NCI-H526 treated with DMSO at 0.1 percent for 48 hours (cell line): ENCODE measurements around the gene STAC.
"Not testable (repeated sequence)": the region's sequence is repeated elsewhere in the genome, so short reads cannot be mapped to it uniquely, and the experiment has no call there.

Source experiments
- DNase-seq: peaks from one replicate; lab custom pipeline; 2025; lab: John Stamatoyannopoulos, UW

The STAC gene

GRCh38 chr3:36480911-36481648 is 100.8 kb downstream of the STAC start:
- DNase-seq = no peak

GRCh38 chr3:36482256-36482655 is 102.0 kb downstream of the STAC start:
- no peak for DNase-seq

- no peak for DNase-seq
These were observed 102.6 kb downstream of the STAC start for GRCh38 chr3:36482880-36483279.

- no peak for DNase-seq
These were observed 103.4 kb downstream of the STAC start for GRCh38 chr3:36483709-36484108.

- no peak for DNase-seq
These were observed 104.1 kb downstream of the STAC start for GRCh38 chr3:36484386-36484785.

GRCh38 chr3:36486009-36486795 is 105.9 kb downstream of the STAC start:
- DNase-seq = no peak

- DNase-seq = no peak
These were observed 107.3 kb downstream of the STAC start for GRCh38 chr3:36487616-36488015.

GRCh38 chr3:36488077-36488789 is 107.9 kb downstream of the STAC start:
- DNase-seq = peak; percentile 60

- DNase-seq = no peak
These were observed 108.8 kb downstream of the STAC start for GRCh38 chr3:36489101-36489500.

GRCh38 chr3:36489679-36490425 is 109.5 kb downstream of the STAC start:
- no peak for DNase-seq

- no peak for DNase-seq
These were observed 112.7 kb downstream of the STAC start for GRCh38 chr3:36493051-36493450.

- no peak for DNase-seq
These were observed 114.3 kb downstream of the STAC start for GRCh38 chr3:36494461-36495109.

- DNase-seq = no peak
These were observed 116.7 kb downstream of the STAC start for GRCh38 chr3:36496684-36497633.

GRCh38 chr3:36500053-36500452 is 119.7 kb downstream of the STAC start:
- not testable (repeated sequence) for DNase-seq

- no peak for DNase-seq
These were observed 121.3 kb downstream of the STAC start for GRCh38 chr3:36501616-36502015.

- DNase-seq = no peak
These were observed 125.1 kb downstream of the STAC start for GRCh38 chr3:36505393-36505792.

GRCh38 chr3:36511791-36512486 is 131.6 kb downstream of the STAC start:
- DNase-seq = no peak

- no peak for DNase-seq
These were observed 132.3 kb downstream of the STAC start for GRCh38 chr3:36512555-36512954.

- no peak for DNase-seq
These were observed 133.9 kb downstream of the STAC start for GRCh38 chr3:36514171-36514570.

- peak; percentile 49 for DNase-seq
These were observed 139.4 kb downstream of the STAC start for GRCh38 chr3:36519682-36520081.
